CD4-positive, alpha-beta T cell treated with Interleukin-6 for 4 hours (primary cell): ENCODE data around the gene CDK17.
"Not testable (repeated sequence)": the region's sequence is repeated elsewhere in the genome, so short reads cannot be mapped to it uniquely, and the experiment has no call there.

Experiments
- DNase-seq: peaks from one replicate; pipeline ENCODE4 v3.0.0-alpha.2; 2020; ENCODE audit warnings: mixed read lengths

The CDK17 gene

DNA sequence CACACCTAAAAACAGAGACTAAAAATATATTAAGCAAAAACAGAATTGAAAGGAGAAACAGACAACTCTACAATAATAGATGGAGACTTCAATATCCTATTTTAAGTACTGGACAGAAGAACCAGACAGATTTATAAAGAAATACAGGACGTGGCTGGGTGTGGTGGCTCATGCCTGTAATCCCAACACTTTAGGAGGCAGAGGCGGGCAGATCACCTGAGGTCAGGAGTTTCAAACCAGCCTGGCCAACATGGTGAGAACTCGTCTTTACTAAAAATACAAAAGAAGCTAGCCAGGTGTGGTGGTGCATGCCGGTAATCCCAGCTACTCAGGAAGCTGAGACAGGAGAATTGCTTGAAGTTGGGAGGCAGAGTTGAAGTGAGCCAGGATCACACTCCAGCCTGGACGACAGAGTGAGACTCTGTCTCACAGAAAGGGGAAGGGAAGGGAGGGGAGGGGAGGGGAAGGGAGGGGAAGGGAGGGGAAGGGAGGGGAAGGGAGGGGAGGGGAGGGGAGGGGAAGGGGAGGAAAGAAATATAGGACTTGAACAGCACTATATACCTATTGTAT, 53.0 kb downstream of the CDK17 start:
- DNase-seq, result no peak

DNA sequence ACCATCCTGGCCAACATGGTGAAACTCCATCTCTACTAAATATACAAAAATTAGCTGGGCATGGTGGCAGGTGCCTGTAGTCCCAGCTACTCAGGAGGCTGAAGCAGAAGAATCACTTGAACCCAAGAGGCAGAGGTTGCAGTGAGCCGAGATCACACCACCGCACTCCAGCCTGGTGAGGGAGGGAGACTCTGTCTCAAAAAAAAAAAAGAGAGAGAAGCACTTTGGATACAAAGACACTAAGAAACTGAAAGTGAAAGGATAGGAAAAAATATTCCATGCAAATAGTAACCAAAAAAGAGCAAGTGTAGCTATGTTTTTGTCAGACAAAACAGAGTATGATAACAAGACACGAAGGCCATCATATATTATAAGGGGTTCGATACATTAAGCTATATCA, 53.5 kb downstream of the CDK17 start:
- not testable (repeated sequence) for DNase-seq

DNA sequence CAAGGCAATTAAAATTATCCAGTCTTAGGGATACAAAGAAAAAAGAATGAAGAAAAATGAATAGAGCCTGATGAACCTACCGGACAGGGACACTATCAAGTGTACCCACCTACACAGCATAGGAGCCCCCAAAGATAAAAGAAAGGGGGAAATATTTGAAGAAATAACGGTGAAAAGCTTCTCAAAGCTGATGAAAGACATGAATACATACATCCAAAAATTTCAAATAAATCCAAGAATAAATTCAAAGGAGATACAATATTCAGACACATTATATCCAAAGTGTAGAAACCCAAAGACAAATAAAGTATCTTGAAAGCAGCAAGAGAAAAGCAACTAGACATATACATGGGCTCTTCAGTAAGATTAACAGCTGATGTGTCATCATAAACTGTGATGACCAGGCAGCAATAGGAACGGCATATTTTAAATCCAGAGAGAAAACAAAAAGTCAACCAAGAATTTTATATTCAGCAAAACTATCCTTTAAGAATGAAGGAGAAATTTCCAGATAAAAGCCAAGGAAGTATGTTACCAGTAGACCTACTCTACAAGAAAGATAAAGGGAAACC, 56.0 kb downstream of the CDK17 start:
- no peak for DNase-seq

DNA sequence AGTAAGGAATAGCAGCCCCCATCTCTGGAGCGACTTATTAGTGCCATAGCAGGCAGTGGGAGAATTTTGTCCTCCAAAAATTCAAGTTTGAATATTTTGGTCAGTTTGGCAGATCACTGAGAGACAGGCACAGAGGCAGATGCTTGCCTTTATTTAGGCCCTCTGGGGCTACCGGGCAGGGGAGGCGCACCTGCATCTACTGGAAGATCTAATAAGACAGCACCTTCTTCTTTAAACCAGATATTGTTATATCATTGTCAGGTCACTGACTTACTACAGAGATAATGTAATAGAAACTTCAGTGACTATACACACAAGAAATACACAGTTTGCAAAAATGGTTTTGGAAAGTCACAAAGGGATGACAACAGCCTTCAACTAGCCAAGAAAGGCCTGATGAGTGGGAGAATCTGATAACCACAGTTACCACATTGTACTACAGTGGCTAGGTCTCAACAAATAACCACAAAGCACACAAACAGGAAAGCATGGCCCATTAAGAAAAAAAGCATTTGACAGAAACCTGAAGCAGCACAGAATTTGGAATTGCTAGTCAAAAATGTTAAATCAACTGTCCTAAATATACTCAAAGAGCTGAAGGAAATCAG, 56.8 kb downstream of the CDK17 start:
- DNase-seq, result no peak

DNA sequence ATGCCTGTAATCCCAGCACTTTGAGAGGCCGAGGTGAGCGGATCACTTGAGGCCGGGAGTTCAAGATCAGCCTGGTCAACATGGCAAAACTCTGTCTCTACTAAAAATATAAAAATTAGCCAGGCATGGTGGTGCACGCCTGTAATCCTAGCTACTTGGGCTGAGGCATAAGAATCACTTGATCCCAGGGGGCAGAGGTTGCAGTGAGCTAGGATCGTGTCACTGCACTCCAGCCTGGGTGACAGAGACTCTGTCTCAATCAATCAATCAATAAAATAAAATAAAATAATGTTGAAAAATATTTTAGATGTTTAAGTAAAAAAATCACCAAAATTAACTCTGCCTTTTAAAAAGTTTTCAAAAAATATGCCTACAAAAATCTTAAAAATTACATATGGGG, 60.6 kb downstream of the CDK17 start:
- not testable (repeated sequence) for DNase-seq

DNA sequence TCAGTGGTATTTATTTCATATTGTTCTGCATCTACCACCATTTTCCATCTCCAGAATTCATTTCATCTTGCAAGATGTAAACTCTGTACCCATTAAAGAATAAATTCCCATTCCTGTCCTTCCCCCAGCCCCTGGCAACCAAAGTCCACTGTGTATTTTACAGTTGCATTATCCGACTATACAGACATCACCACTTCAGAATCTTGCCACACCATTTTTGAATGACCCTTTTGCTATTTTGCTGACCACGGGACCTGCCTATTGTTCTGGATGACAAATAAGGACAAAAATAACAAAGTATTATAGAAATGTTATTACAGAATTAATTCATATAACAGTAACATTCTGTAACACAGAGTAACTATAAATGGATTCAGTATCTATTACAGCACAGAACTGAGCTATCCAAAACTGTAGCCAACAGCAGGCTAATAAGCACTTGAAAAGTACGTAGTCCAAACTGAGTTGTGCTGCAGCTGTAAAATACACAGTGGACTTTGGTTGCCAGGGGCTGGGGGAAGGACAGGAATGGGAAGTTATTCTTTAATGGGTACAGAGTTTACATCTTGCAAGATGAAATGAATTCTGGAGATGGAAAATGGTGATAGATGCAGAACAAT, 61.3 kb downstream of the CDK17 start:
- DNase-seq, result no peak

DNA sequence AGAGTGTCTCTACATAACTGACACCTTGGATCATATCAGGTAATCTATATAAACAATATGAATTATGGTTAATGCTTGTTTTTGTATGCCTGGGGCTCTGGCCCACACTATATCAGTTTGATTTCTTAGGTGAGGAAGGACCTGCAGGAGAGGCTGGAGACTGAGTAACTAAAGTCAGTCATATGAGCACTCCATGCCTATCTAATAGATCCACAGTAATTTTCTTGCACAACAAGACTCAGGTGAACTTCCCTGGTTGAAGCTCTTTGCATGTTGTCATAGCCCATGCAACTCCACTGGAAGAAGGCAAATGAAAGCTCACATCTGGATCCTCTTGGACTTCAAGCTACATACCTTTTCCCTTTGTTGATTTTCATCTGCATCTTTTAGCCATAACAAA, 62.3 kb downstream of the CDK17 start:
- no peak for DNase-seq

DNA sequence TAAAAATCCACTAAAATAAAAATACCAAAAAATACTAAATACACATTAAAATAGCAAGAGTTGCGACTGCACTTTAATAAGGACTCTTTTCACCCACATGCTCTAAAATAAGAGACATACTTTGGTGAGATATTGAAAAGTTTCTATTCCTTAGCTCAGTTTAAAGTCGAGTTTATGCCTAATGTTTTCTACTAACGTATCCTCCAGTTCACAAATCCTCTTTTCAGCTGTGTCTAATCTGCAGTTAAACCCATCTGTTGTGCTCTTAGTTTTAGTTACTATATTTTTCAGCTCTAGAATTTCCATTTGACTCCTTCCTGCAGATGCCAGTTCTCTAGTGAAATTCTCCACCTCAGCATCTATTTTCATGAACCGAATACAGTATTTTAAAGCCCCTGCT, 63.8 kb downstream of the CDK17 start:
- no peak for DNase-seq

DNA sequence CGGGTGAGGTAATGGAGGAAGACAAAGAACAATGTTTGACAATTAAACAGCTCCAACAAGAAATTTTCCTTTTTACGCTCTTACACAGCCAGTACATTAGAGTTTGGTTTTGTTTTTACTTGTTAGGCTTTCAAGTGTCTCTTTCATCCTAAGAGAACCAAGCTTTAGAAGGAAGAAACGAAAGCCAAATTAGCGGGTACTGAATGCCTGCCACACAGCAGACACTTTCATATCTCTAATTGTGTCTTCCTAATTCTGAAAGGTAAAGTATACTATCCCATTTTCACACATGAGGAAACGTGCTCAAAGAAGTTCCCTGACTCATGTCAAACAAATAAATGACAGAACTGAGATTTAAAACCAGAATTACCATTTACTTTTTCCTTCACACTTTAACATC, 65.0 kb downstream of the CDK17 start:
- no peak for DNase-seq

DNA sequence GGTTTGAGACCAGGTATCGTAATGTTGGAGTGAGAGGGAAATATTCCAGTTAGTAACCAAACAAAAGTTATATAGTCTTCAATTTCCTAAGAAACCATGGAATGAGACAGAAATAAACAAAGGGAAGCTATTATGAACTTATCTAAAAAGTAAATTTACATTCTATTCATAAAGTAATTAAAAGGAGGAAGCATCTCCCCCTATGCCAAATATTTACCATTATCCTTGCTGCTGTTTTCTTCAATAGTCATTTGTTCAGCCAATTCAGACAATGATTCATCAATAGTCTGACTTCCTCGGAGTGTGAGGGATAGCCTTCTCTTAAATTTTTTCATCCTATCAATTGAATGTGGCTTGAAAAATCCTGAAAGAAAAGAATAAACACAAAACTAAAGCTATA, 65.7 kb downstream of the CDK17 start:
- DNase-seq, result no peak

DNA sequence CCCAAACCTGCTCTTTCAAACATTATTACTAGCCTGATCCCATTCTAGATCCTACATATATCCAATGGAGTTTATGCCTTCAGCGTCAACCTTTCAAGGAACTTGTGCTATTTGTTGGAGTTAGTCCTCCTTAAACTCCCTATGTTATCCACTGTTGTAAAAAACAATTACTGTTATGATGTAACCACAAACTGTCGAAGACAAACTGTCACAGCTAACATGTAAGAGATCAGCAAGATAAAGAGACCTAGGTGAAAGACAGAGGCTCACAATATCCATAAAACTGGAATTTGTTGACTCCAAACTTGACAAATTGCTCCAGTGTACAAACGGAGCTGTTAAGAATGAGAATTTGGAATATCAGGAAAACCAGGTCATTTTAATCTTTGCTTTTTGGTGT, 70.7 kb downstream of the CDK17 start:
- no peak for DNase-seq

DNA sequence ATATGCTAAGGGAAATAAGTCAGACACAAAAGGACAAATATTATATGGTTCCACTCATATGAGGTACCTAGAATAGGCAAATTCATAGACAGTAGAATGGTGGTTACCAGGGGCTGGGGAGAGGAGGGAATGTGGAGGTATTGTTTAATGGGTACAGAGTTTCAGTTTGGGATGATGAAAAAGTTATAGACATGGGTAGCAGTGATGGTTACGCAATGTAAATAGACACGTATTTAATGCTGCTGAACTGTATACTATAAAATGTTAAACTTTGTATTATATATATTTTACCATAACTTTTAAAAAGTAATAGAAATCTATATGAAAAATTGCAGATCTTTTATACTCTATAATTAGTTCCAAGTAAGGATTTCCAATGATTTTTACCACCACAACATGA, 71.2 kb downstream of the CDK17 start:
- DNase-seq, result no peak

DNA sequence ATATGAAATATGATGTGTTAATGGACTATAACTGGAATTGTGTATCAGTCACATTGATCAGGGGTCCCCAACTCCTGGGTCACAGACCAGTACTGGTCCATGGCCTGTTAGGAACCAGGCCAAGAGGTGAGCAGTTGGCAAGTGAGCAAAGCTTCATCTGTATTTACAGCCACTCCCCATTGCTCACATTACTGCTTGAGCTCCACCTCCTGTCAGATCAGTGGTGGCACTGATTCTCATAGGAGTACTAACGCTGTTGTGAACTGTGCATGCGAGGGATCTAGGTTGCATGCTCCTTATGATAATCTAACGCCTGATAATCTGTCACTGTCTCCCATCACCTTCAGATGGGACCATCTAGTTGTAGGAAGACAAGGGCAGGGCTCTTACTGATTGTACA, 72.3 kb downstream of the CDK17 start:
- DNase-seq, result peak; percentile 16

DNA sequence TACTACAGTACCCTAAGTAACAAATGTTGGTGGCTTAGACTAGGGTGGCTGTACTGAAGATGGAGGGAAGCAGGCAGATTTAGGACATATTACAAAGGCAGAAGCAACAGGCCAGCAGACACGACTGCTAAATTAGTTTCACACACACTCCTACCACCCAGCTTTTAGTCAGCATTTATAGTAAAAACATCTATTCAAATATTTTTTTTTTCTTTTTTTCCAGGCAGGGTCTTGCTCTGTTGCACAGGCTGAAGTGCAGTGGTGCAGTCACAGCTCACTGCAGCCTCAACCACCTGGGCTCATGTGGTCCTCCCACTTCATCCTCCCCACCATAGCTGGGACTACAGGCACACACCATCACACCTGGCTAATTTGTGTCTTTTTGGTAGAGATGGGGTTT, 72.9 kb downstream of the CDK17 start:
- no peak for DNase-seq

DNA sequence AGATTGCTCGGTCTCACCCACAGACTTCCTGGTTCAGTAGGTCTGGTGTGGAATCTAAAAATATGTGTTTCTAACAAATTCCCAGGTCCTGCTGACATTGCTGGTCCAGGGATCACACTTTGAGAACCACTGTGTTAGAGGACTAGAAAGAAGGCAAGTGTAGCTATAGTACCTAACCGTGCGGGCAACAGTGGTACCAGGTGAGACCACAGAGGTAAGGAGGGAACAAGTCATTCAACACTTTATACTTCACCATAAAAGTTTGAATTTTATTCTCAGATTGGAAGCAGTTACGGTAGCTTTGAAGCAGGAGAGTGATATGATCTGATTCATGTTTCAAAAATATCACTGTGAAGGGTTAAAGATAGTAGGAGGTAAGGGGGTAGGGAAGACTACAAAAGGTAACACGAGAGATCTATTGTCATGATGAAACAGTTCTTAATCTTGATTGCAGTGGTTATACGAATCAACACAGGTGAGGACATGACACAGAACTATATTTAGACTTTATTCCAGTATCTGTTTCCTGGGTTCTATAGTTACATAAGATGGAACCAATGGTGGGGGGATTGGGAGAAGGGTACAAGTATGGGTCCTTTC, 73.5 kb downstream of the CDK17 start:
- peak; percentile 3 for DNase-seq

DNA sequence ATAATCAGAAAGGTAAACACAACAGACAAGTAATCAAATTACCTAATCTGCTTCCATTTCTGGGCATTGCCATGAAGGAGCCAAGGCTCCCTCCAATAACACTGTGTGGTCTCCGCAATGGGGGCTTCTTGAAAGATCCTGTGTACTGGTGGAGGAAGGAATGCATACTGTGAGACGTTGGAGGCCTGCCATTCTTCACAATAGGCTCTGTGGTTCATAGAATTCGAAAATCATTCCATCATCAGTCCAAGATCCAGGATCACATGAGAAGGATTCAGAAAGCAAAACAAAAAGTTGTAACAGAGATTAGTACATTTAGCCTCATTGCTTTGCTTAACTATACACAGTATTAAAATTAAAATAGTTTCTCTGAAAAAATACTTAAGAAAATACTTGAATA, 76.3 kb downstream of the CDK17 start:
- DNase-seq, result no peak

DNA sequence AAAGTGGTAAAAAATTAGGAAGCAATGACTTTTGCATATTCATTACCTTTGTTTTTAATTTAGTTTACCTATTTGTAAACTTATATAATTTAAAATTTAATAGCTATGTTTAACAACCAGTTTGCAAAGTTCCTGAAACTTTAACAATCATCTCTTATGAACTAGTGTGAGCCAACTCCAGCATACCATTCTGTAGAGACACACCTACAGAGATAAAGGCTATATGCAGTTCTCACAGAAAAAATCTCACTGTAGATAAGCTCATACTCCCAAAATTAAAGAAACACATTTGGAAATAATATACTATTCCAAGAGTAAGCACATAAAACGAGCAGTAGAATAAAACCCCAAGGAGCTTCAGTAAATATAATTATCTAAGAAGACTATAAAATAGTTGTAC, 77.5 kb downstream of the CDK17 start:
- no peak for DNase-seq

DNA sequence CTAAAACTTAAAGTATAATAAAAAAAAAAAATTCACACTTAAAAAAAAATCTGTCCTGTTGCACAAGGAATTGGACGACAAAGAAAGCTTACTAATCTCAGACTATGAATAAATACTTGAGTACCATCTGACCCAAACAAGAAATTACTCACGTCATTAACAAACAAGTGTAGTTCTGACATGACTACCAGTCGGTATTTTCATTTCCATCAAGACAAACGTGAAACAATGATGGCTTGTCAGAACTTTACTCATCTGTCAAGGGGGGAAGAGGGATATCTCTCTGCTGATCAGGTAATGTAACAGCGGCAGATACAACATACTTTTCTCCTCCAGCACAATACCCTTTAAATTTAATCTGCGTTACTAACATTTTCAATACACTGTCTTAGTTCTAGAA, 78.3 kb downstream of the CDK17 start:
- DNase-seq, result no peak

DNA sequence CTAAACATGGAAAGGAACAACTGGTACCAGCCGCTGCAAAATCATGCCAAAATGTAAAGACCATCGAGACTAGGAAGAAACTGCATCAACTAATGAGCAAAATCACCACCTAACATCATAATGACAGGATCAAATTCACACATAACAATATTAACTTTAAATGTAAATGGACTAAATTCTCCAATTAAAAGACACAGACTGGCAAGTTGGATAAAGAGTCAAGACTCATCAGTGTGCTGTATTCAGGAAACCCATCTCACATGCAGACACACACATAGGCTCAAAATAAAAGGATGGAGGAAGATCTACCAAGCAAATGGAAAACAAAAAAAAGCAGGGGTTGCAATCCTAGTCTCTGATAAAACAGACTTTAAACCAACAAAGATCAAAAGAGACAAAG, 82.4 kb downstream of the CDK17 start:
- not testable (repeated sequence) for DNase-seq

DNA sequence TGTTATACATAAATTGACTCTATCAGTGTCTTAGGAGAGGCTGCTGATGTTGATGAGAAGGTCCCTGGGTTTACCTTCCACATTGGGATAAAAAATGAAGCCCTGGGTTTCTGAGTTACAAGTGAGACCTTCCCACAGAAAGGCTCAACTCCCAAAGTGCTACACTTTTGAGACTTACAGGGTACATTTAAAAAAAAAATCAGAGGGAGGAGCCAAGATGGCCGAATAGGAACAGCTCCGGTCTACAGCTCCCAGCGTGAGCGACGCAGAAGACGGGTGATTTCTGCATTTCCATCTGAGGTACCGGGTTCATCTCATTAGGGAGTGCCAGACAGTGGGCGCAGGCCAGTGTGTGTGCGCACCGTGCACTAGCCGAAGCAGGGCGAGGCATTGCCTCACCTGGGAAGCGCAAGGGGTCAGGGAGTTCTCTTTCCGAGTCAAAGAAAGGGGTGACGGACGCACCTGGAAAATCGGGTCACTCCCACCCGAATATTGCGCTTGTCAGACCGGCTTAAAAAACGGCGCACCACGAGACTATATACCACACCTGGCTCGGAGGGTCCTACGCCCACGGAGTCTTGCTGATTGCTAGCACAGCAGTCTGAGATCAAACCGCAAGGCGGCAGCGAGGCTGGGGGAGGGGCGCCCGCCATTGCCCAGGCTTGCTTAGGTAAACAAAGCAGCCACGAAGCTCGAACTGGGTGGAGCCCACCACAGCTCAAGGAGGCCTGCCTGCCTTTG, 84.3 kb downstream of the CDK17 start:
- not testable (repeated sequence) for DNase-seq

DNA sequence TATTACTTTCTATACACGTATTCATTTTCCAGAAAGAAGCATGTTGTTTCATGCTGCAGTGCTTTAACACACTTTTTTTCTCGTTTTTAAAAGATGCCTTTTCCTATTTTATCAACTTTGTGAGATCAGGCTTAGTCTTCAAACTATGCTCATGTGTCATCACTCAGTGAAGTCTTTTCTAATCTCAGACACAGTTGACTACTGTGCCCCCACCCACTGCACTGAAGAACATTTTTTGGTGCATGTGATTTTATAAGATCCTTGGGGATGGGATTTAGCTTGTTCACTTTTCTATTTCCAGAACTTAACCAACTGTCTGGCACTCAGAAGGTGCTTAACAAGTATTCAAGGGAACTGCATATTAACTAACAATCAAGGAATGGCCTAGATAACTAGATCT, 85.5 kb downstream of the CDK17 start:
- no peak for DNase-seq

DNA sequence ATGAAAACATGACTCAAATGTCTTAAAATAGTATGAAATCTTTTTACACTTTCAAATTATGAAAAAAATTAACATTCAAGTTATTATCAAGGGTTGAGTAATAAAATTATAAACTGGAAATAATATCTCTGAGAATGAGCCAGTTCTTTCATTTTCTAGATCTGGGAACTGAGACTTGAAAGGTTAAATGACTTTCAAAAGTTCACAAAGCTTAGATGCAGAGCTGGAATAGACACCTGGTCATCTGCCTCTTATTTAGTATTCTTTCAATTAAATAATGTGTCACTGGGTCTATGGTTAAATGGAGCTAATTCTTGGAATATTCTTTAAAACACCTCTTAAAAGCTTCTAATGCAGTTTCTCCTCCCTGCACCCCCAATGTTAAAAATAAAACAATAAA, 86.6 kb downstream of the CDK17 start:
- DNase-seq, result no peak

DNA sequence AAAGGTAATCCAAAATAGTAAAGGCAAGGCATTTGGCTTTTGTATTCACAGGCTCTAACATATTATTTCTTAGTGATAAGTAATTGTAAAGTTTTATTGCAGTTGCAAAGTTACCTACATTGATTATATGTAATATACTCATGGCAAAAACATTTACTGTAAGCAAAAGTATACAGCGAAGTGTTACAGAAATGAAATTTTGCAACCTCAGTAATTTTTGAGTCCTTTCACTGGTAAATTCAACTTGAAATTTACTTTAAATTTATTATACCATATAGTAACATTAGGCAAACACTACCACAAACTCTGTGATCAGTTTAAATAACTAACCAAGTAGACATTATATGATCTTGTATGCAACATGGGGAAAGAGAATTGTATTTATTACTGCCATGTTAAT, 89.0 kb downstream of the CDK17 start:
- no peak for DNase-seq
